Psoas muscle (tissue), 8 donors: Measurements from ENCODE around the gene ODAD4. TPM values are rescaled to one million over a fixed set of nuclear protein-coding genes. Genes with fewer than 3 reads are reported as not detected.
A peak's percentile ranks its signal among the peaks of the same experiment; 100 is the strongest.

Source experiments
- ATAC-seq, 4 donors: fragments of 200-7000 bp; cut with Tn5 transposase; one replicate each; pipeline ENCODE4 v1.9.1; 2020; ENCODE audit warnings: moderate library complexity in 3 of 4, mild to moderate bottlenecking in 2 of 4
- DNase-seq, 2 donors: peaks; one replicate each; pipeline ENCODE4 v3.0.0-alpha.2; 2020
- H3K27ac ChIP-seq: fragments of 200-600 bp; one replicate; pipeline ENCODE4 v1.8.0; 2022
- H3K27me3 ChIP-seq, 3 donors: fragments of 200-600 bp in 1 of 3; one replicate each; pipeline versions ENCODE4 v1.6.1 to v1.8.0; 2013 to 2022; ENCODE audit warnings: low read length in 2 of 3, mild to moderate bottlenecking in 2 of 3, moderate library complexity in 1 of 3; ENCODE audit not compliant: insufficient read depth in 3 of 3
- H3K36me3 ChIP-seq, 2 donors: fragments of 200-600 bp in 1 of 2; one replicate each; pipeline versions ENCODE4 v1.6.1 to v1.8.0; 2013 to 2022; ENCODE audit warnings: low read depth in 1 of 2, mild to moderate bottlenecking in 1 of 2, moderate library complexity in 1 of 2; ENCODE audit not compliant: insufficient read depth in 1 of 2
- H3K4me1 ChIP-seq: fragments of 200-600 bp; one replicate; pipeline ENCODE4 v1.8.0; 2022
- H3K4me3 ChIP-seq: fragments of 200-600 bp; one replicate; pipeline ENCODE4 v1.8.0; 2022; ENCODE audit warnings: mild to moderate bottlenecking
- H3K9me3 ChIP-seq: fragments of 200-600 bp; one replicate; pipeline ENCODE4 v1.8.0; 2022
- CTCF ChIP-seq: fragments of 200-600 bp; IDR thresholded peaks from one replicate; pipeline ENCODE4 v1.8.0; 2022; ENCODE audit warnings: antibody characterized with exemption
- WGBS, 3 donors: extraction: QIAGEN DNeasy Blood & Tissue Kit; methylation state at CpG; one replicate each; pipeline versions ENCODE4 v1.1.6 to v1.1.7; 2013; 5-methylcytosine and 5-hydroxymethylcytosine counted together
- intact Hi-C, 2 donors: fragments of 100-400 bp; cut with DNase I; formaldehyde crosslinking; loops; one replicate each; pipeline versions ENCODE4 v1.11.0 to v1.14.2; 2022
- long read RNA-seq, 2 donors: library from polyadenylated mRNA; unstranded; transcript quantifications; one replicate each; pipeline ENCODE4 v2.0.0, GENCODE V29; 2021
- polyA plus RNA-seq, 3 donors: library from polyadenylated mRNA; stranded (reverse); fragments of 200-250 nt; gene quantifications; one replicate each; pipeline ENCODE4 v1.2.3, GENCODE V29; 2013
- total RNA-seq, 4 donors: library from RNA; stranded (reverse); fragmentation: NEBNext Ultra II Directional in 2 of 4; extraction: Animal tissue kit (Norgen Biotek cat#: 25700) in 2 of 4; gene quantifications; one replicate each; pipeline versions ENCODE4 v1.2.1 to v1.2.4, GENCODE V29; 2021 to 2023
- donor health status: healthy with polysubstance abuse.
- donor health status: DM: no; HTN: no; CAD: no; lungs with moderate emphysema.
- donor health status: Bipolar disorder and iron deficiency.
- donor health status: healthy.
- donor health status: DM: yes; HTN: yes; CAD: no.
- donor health status: DM: no; HTN: no; CAD: no.
- donor health status: DM: no; HTN: no; CAD: no.
- donor health status: DM: yes; HTN: yes; CAD: no.

The ODAD4 gene
- under 1 TPM in 2 of 4 donors, not detected in 2; 0.17 to 0.32 TPM for total RNA-seq
- under 1 TPM; 0.31 to 0.99 (median 0.63) TPM for polyA plus RNA-seq
- long read RNA-seq, donor 1 = 0 reads
- long read RNA-seq, donor 2 = 0 reads

GRCh38 chr17:41930009-41930832, at the start of gene ODAD4:
Gene ODAD4 (plus strand): TSS chr17:41930617. CDS start chr17:41930724, 107 bp downstream.
- ATAC-seq (peak; percentile 99), DNase-seq (peak; percentile 99)
- peak within 1 kb of the TSS; percentile 77 for H3K4me3 ChIP-seq
- H3K9me3 ChIP-seq = no peaks in the 10 kb centered on the region
- no peaks in the 10 kb centered on the region for H3K36me3 ChIP-seq
- TF ChIP-seq CTCF = peak; percentile 49
- intact Hi-C loops = no loop called here
- no peaks in the 10 kb centered on the region for H3K27me3 ChIP-seq
- 1 to 2% (median 2%) methylated on average over 43 of the region's 43 CpGs for WGBS, 3 donors
- H3K4me1 ChIP-seq = peaks cover 7% of the 10 kb centered on the region
- H3K27ac ChIP-seq = peak within 1 kb of the TSS; percentile 90

GRCh38 chr17:41882756-41883155, 47.7 kb upstream of the ODAD4 start:
- no peak for TF ChIP-seq CTCF
- ATAC-seq = no peak
- 87 to 91% (median 89%) methylated on average over 6 of the region's 6 CpGs for WGBS, 3 donors
- no peaks in the 10 kb centered on the region for H3K9me3 ChIP-seq
- peaks cover 7 to 91% of the 10 kb centered on the region in 2 donors for H3K36me3 ChIP-seq
- intact Hi-C loops = loop anchor here in 1 of 2 donors (10.0 kb wide), 1 partner anchor 148 kb away; the partner anchor contains the start of gene HAP1
- H3K27me3 ChIP-seq = no peaks in the 10 kb centered on the region
- H3K4me3 ChIP-seq = no peak overlapping the region
- no peak for DNase-seq
- no peak overlapping the region for H3K27ac ChIP-seq
- no peaks in the 10 kb centered on the region for H3K4me1 ChIP-seq

- ATAC-seq (no peak), DNase-seq (no peak)
- H3K36me3 ChIP-seq = peaks cover 7 to 92% of the 10 kb centered on the region in 2 donors
- peak; percentile 16 for TF ChIP-seq CTCF
- H3K4me3 ChIP-seq = no peak overlapping the region
- H3K27me3 ChIP-seq = no peaks in the 10 kb centered on the region
- H3K4me1 ChIP-seq = no peaks in the 10 kb centered on the region
- H3K9me3 ChIP-seq = no peaks in the 10 kb centered on the region
- WGBS, 3 donors = 77 to 88% (median 86%) methylated on average over 6 of the region's 6 CpGs
- intact Hi-C loops = loop anchor here in 1 of 2 donors (10.0 kb wide), 1 partner anchor 151 kb away; the partner anchor contains the start of gene HAP1
- no peak overlapping the region for H3K27ac ChIP-seq
These were observed 44.7 kb upstream of the ODAD4 start for GRCh38 chr17:41885733-41886132.

- Histone ChIP-seq H3K4me3 (no peak overlapping the region), H3K27ac (no peak overlapping the region), H3K36me3 (peaks cover 12 to 96% of the 10 kb centered on the region in 2 donors), H3K4me1 (no peaks in the 10 kb centered on the region), H3K9me3 (no peaks in the 10 kb centered on the region), H3K27me3 (no peaks in the 10 kb centered on the region)
- TF ChIP-seq CTCF = no peak
- 85 to 92% (median 86%) methylated on average over 6 of the region's 6 CpGs for WGBS, 3 donors
- ATAC-seq (no peak), DNase-seq (no peak)
- intact Hi-C loops = loop anchor here in 1 of 2 donors (10.0 kb wide), 1 partner anchor 154 kb away; the partner anchor contains the start of gene HAP1
These were observed 42.0 kb upstream of the ODAD4 start for GRCh38 chr17:41888332-41888965.
